HG03442 (cell line): Measurements from ENCODE around the gene CCN5.

ENCODE experiments used
- ATAC-seq: cut with Tn5 transposase; IDR thresholded peaks from one replicate; pipeline ENCODE4 v1.9.1; 2021; ENCODE audit warnings: mild to moderate bottlenecking, moderate library complexity; ENCODE audit not compliant: unreplicated experiment

The CCN5 gene

DNA sequence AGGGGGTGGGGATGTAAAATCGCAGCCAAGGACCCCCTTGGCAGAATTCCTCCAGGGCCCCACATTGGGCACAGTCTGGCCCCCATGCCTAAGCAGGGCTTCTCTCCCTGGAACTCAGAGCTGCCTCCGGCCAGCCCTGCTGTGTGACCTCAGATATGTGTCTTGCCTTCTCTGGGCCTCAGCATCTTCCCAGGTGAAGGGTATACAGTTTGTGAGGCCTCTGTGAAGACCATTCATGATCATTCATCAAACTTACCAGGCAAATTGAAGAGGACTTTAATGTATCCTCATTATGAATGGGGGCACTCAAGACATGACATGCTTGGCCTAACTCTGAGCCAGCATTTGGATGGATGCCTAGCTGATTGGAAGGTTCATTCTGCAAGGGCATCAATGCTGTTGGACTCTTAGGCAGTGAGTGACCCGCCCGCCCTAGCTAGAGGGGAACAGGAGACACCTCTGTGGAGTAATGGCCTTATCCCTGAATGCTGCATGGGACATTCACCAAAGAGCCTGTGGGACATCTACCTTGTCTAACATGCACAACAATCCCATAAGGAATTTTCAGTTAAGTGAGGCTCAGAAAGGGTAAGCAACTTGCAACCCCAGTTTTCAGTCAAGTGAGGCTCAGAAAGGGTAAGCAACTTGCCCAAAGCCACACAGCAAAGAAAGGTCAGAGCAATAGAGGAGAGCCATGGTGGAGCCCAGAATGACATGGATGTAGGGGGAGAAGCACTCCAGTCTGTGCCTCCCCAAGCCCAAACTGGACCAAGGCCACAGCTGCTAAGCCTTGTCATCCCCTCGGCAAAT lies 535 bp downstream of the CCN5 start:
- ATAC-seq = no peak

DNA sequence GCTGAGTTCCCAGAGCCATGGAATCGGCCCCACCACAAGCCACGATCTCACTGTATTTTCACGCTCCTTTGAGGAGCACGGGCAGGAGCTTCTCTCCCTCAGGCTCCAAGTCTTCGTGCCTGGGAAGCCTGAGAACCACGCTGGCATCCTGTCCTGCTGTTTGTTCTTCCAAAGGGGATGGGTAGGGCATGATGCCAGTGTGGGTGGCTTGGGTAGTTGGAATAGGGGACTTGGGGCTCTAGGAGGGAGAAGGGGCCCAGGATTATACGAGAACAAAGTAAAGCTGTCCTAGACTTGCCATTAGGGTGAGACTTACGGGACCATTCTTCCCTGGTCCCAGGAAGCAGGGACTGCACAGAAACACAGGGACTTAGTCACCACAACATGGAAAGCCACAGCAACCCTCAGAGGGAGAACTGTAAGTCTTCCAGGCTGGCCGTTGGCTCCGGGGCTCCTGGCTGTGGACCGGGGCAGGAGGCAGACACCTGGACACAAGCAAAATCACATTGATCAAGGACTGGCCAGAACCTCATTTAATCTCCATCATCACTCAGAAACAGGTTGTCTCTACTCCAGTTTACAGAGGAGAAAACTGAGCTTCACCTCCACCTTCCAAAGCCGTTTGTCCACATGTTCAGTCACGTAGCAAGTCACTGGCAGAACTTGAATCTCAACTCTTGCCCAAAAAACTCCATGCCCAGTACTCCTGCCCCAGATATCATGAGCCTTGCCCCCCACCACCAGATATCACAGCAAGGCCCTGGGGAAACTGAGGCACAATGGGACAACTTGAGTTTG lies 1.3 kb downstream of the CCN5 start:
- no peak for ATAC-seq

DNA sequence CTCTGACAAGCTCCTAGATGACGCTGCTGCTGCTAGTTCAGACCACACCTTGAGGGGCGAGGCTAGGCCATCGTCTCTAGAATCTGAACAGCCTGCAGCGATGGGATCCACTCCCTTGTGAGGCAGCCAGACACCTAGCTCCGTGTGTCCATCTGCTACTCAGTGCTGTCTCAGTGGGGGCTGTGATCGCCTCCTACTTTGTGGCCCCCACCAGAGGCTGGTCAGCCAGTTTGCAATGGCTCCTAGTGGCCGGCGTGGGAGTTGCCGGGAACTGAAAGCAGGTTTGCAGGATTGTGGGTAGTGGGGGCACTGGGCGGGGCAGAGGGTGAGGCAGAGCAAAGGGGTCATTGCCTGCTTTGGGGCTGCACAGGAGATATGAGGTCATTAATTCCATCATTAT lies 2.8 kb downstream of the CCN5 start:
- no peak for ATAC-seq

DNA sequence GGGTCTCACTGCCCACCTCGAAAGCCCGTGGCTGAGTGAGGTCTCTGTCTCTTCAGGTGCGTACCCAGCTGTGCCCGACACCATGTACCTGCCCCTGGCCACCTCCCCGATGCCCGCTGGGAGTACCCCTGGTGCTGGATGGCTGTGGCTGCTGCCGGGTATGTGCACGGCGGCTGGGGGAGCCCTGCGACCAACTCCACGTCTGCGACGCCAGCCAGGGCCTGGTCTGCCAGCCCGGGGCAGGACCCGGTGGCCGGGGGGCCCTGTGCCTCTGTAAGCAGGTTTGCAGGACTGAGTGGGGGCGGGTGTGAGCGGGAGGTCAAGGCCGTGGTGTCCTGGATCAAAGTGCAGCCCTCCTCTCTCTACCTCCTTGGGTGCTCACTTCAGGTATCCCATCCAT lies 4.7 kb downstream of the CCN5 start:
- no peak for ATAC-seq

DNA sequence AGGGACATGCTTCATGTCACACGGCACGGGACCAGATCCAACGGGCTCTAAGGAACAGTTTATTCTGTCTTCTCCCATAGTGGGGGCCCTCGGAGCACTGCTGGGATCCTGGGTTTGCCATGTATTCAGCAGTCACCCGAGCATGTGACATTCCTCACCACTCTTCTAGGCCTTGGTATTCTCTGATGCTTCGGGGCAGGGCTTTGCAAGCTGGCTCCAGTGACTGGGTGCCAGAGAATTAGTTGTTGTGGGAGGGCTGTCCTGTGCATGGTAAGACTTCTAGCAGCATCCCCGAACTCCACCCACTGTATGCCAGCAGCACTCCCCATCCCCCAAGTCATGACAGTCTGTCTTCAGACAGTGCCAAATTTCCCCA lies 5.4 kb downstream of the CCN5 start:
- no peak for ATAC-seq

DNA sequence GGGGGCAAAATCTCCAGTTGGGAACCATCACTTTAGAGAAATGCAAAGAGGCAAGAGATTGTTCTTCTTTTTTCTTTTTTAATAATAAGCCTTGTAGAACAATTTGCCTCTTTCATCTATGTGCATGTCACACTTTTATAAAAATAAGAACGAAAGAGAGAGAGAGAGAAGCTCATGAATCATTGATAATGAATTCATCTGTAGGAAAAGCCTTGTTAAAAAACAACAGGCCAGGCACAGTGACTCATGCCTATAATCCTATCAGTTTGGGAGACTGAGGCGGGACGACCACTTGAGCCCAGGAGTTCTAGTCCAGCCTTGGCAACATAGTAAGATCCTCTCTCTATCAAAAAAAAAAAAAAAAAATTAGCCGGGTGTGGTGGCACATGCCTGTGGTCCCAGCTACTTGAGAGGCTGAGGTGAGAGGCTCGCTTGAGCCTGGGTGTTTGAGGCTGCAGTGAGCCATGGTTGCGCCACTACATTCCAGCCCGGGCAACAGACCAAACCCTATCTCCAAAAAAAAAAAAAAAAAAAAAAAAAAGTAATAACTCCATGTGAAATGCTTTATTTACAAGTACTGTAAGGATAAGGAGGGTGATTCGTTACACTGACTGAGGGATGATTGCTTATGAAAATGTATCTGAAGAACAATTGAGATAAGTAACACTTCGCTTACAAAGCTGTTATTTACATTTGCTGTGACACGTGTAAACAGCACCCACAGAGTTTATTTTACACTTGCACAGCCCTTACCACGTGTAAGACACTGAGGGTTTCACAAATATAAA lies 6.0 kb downstream of the CCN5 start:
- ATAC-seq = no peak

DNA sequence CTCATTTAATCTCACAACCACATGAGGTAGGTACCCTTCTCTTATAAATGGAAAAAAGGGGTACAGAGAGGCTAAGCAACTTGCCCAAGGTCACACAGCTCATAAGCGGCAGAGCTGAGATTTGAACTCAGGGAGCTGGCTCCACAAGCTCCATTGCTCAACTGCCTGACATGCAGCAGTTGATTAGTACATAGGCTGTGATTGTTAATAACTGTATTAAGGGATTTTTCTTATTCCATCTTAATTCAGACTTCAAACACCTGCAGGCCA lies 6.6 kb downstream of the CCN5 start:
- no peak for ATAC-seq

DNA sequence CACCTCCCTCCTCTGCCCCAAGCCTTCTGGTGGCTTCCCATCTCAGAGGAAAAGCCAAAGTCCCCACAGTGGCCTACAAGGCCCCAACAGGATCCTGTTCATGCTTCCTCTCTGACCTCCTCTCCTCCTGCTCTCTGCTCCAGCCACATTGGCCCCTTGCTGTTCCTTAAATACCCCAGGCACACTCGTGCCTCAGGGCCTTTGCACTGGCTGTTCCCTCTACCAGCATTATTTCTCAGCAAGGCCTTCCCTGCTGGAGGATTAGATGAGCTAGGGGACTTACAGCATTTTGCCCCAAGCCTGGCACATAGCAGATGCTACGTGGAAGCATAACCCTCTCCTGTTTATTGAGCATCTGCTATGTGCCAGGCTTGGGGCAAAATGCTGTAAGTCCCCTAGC lies 7.8 kb downstream of the CCN5 start:
- ATAC-seq = no peak

DNA sequence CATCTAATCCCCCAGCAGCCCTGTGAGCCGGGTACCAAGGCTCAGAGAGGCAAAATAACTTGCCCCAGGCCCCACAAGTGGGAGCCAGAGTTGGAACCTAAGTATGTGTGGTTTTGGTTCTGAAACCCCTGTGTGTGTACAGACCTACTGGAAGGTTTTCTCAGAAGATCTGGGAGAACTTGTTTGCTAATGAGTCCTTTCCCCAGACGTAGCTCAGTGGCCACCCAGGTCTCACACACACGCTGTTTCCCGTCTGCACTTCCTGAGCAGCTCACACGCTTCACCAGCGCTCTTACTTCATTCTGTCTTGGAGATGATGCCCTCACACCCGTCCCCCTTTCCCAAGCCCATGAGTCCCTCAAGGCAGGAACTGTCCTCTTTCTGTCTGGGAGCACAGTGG lies 8.2 kb downstream of the CCN5 start:
- no peak for ATAC-seq

DNA sequence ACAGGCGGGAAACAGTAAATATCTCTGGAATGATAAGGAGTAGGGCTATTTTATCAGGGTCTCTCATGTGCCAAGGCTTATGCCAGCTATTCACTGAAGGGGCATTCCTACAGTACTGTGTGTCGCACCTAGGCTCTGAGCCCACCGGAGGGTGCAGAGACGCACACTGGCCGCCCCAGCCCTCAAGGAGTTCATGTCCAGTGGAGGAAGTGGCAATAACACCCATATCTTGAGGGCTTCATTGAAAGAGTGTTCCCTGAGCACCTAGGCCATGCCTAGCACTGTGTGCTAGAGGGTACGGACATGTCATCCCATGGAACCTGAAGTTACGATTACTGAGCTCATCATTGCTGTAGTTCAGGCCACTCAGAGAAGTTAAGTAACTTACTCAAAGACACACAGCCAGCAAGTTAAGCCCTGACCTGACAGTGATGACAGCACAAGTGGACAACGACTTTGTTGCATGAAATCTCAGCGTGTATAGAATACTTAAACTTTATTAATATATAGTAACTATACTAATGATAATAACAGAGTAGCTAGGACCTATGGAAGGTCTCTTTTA lies 8.7 kb downstream of the CCN5 start:
- ATAC-seq = no peak

DNA sequence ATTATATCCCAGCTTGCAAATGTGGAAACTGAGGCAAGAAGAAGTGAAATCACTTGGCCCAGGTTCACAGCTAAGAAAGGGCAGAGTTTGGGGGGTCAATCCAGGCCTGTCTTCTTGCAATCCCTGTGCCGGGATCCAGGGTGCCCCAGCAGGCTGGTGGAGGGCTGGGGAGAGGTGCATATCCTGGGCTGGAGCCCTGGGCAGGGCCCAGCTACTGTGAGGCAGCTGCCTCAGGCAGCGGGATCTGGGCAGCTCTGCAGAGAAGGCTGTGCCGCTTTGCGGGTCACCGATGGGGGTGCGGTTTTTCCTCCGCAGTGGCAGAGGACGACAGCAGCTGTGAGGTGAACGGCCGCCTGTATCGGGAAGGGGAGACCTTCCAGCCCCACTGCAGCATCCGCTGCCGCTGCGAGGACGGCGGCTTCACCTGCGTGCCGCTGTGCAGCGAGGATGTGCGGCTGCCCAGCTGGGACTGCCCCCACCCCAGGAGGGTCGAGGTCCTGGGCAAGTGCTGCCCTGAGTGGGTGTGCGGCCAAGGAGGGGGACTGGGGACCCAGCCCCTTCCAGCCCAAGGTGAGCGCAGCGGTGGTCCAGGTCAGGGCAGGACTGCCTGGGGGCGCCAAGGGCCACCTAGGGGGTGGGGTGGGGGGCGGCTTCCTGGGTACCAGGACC lies 9.4 kb downstream of the CCN5 start:
- ATAC-seq = no peak

DNA sequence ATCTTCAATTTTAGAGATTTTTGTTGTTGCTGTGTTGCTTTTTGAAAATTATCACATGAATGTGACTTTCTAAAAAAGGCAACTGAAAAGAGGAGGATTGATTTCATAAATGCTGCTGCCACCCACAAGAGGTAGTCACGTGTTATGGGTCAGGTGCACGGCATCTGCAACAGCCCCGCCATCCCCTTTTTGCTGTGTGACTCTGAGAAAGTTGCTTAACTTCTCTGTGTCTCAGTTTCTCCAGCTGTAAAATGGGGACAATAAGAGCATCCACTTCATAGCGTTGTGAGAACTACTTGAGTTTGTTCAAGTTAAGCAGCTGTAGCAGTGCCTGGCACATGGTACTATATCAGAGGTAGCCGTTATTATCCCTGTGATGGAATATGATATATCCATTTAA lies 10.7 kb downstream of the CCN5 start:
- ATAC-seq = no peak

DNA sequence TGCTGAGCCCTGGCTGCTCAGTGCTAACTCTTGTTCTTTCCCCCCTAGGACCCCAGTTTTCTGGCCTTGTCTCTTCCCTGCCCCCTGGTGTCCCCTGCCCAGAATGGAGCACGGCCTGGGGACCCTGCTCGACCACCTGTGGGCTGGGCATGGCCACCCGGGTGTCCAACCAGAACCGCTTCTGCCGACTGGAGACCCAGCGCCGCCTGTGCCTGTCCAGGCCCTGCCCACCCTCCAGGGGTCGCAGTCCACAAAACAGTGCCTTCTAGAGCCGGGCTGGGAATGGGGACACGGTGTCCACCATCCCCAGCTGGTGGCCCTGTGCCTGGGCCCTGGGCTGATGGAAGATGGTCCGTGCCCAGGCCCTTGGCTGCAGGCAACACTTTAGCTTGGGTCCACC lies 11.9 kb downstream of the CCN5 start:
- ATAC-seq = no peak

DNA sequence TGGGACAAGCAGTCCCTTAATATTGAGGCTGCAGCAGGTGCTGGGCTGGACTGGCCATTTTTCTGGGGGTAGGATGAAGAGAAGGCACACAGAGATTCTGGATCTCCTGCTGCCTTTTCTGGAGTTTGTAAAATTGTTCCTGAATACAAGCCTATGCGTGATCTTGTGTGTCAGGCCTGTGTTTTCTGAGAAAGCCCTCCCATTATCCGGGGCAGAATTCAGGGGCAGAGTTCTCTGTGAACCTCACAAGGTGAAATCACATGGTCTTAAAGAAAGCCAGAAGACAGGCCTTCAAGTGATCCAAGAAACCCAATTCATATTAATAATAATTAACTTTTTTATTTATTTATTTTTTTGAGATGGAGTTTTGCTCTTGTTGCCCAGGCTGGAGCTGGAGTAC lies 12.5 kb downstream of the CCN5 start:
- ATAC-seq = no peak

DNA sequence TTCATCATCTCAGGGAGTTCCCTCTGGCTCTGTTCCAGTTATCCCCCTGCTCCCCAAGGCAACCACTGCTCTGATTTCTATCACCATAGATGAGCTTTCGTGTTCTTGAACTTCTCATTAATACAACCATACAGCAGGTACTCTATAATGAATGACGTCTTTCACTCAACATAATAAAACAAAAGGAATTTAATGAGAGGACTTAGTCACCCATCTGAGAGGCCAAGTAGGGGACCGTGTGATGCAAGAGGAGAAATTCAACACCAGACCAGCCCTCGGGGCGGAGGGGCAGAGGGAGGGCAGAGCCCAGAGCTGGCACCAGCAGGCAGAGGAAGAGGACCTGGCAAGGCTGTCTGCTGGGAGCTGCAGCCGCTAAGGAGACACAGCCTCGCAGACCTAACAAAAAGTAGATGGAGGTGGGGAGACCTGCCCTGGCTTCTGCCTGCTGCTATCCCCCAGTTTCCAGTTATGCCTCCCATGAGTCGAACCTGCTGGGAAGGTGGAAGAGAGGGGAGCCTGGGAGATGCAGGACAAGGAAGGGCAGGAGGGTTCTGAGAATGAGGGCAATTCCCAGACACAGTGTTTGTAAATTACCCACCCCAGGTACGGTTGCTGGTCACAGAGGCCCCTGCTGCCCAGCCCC lies 13.8 kb downstream of the CCN5 start:
- no peak for ATAC-seq

DNA sequence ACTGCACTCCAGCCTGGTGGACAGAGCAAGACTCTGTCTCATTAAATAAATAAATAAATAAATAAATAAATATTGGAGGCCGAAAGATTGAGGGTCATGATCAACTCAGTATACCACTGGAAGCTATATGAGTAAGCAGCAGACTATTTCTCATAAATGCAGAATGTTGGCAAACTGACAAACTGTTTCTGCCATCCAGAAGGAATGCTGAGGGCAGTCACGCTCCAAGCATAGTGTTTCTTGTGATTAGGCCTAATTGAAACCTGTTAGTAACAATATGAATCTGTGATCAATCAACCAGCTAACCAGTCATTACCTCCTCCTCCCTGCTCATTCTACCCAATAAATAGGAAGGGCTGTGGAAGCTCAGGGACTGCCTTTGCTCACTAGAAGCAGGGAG lies 15.3 kb downstream of the CCN5 start:
- ATAC-seq = no peak

DNA sequence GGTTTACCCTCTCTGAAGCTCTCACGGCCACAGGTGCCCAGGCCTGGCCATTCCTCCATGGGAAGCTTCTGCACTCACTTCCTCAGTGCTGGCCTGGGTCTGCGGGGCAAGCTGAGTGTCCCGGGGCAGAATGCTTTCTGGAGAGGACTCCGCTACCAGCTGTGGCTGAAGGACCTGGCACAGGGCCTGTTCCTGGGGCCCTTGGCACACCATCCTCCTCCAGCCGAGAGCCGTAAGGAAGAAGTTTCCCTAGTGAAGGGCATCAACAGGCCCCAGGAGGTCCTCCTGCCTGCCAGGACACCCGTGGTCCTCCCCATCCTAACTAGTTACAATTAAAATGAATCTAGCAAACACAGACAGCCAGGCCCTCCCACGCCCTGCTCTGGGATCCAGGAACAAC lies 16.5 kb downstream of the CCN5 start:
- no peak for ATAC-seq

DNA sequence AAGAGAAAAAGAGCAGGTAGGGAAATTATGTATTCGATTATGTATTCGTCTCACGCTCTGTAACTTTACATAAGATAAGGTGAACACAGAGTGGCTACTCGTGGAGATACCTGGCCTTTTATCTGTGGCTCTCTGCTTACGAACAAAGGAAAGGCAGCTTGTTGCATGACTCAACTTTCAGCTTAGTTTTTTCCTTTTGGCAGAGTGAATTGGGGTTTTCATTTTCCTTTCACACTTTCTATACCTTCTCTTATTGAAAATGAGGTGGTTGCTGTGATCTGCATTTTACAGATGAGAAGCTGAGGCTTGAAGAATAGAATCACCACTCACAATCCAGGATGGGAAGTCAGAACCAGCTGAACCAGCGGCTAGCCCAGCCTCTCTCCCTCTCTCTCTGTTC lies 17.2 kb downstream of the CCN5 start:
- ATAC-seq = no peak

DNA sequence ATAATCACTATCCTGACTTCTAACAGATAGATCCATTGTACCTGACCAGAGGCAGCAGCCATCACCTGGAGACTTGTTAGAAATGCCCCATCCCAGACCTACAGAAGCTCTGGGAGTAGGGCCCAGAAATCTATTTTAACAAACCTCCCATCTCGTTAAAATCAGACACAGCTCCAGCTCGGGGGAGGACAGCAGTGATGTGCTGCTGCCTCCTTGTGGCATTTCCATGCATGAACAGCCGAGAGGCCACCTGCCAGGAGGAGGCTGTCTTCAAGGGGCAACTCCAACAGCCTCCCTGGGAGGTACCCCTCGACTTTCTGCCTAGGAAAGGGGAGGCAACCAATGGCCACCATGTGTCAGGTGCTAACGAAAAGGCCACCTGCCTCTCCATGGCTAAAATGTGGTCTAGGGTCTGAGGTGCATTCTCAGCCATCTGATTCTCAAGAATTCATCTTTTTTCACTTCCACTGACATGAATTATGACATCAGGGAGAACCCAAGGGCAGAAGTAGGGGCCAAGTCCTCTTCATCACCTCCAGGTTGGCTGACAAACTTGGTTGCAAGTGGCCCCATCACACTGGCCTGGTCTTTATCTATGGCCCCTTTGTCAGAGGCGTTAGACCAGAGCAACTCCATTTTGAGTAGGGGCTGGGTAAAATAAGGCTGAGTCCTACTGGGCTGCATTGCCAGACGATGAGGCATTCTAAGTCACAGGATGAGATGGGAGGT lies 18.3 kb downstream of the CCN5 start:
- no peak for ATAC-seq

DNA sequence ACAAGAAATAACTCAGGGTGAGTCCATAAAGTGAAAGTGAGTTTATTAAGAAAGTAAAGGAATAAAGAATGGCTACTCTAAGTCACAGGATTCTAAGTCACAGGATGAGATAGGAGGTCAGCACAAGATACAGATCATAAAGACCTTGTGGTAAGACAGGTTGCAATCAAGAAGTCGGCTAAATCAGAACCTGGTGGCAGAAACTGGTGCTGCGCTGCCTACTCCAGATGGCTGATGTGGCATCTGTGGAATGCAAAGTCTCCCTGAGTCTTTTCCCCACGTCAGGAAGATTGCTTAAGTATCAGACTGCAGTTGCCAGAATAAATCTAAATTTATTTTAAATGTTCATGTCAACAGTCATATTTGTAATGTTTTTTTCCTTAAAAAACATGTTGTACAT lies 19.8 kb downstream of the CCN5 start:
- ATAC-seq = no peak
